Activated CD8-positive, alpha-beta memory T cell treated with anti-CD3 and anti-CD28 coated beads for 4 hours (primary cell): ENCODE results near the gene ZAP70.
"Not testable (repeated sequence)": the region's sequence is repeated elsewhere in the genome, so short reads cannot be mapped to it uniquely, and the experiment has no call there.

Experiments
- DNase-seq, 2 donors: peaks; one replicate each; pipeline ENCODE4 v3.0.0-alpha.2; 2020; ENCODE audit warnings: low read depth in 2 of 2

The ZAP70 gene

DNA sequence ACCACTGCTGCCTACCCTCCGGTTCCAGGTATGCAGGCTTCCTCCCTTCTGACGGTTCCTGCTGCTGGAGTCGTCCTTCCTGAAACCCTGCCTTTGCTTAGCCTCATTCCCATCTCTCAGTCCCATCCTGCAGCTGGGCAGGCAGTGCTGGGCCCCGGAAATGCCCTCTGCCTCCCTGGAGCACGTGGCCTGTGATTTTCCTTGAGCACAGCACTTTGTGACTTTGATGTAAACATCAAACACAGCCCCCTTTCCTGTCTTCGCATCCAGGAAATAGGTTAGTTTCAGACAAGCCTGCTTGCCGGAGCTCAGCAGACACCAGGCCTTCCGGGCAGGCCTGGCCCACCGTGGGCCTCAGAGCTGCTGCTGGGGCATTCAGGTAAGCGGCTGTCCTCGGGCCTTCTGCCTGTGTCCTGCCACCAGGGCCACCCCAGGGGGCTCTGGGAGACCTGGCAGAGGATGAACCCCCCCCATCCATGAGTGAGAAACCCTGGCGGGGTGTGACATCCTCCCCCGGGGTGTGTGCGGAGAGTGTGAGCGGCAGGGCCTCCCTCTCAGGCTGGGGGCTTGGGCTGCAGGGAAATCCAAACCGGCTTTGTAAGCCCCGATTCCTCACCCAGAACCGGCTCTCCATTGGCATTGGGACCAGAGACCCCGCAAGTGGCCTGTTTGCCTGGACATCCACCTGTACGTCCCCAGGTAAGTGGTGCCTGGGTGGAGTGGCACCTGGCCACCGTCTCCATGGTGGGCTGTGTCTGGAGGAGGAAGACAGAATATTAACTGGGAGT lies at the start of gene ZAP70:
Gene ZAP70 (plus strand): TSS at position 281 of the 788 bp plus-strand sequence. CDS start 10,461 bp downstream, outside the sequence.
- peak in 1 of 2 donors; percentile 44 for DNase-seq

DNA sequence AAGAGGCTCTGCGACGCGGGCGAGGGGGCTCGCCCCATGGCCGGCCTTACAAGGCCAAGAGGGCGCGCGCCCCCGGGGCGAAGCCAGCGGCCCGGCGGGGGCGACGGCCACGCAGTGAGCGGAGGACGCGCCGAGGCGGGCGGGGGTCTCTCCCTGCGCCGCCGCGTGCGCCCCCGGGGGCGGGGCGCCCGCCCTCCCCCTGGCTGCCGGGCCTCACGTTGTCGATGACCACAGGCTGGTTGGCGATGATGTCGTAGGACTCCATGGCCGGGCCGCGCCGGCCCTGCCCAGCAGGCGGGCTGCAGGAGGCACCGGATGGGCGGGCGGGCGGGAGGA lies 49.8 kb upstream of the ZAP70 start:
- no peak for DNase-seq

DNA sequence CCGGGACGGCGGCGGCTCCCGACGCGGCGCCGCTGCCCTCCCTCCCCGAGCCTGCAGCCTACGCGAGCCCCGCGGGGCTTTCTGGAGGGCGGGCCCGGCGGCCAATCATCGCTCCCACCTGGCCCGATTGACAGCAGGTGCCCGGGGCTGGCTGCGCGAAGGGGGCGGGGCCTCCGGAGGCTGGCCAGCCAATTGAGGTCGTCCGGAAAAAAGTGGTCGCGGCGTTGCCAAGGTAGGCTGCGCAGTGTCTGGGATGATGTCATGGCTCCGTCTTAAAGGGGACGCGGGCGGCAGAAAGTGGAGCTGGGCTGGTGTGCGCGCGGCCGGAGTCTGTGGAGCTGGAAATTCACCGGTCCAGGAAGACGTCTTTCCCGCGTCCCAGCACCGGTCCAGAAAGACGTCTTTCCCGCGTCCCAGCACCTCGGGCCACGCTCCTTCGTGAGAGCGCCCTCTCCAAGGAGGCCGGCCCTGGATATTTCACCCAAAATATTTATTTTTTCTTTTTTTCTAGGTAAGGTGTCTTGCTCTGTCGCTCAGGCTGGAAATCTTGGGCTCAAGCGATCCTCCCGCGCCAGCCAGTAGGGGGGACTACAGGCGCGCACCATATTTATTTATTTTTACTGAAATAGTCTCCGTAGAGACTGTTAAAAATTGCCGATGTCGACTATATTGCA lies 49.3 kb upstream of the ZAP70 start, which contains the start of gene ACTR1B:
Gene ACTR1B (minus strand): TSS at position 83 of the 674 bp plus-strand sequence. CDS start 154 bp downstream, outside the sequence.
- peak; percentile 91 to 96 for DNase-seq

DNA sequence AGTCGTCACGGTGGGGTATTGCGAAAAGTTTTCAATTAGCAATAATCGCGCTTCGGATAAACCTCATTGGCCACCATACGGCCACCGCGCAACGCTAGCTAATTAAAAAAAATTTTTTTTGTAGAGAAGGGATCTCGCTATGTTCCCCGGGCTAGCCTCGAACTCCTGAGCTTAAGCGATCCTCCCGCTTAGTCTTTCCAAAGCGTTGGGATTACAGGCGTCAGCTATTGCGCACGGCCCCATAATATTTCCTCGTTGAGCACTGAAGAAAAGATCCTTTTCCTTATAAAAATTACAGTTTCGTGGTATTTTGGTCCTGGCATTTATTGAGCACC lies 48.8 kb upstream of the ZAP70 start:
- DNase-seq: no peak

DNA sequence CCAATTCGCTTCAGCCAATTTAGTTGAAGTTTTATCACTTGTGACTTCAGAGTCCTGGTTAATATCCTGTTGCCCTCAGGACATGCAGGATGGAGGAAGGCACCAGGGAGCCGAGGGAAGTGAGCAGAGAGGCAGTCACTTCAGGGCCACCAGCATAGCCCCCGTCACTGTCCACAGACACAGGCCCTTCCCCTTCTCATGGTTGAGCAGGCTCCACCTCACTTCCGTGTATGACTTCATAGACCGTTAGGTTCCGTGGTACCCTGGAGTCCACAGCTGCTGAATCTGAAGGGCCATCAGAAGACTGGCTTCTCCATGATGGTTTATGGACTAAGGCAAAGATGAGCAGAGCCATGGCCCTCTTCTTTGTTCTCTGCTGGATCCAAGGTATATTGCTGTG lies 43.9 kb upstream of the ZAP70 start, which contains the start of gene C2orf92:
Gene C2orf92 (plus strand): TSS at position 266 of the 400 bp plus-strand sequence. CDS start 76 bp downstream, at position 342.
- no peak for DNase-seq

DNA sequence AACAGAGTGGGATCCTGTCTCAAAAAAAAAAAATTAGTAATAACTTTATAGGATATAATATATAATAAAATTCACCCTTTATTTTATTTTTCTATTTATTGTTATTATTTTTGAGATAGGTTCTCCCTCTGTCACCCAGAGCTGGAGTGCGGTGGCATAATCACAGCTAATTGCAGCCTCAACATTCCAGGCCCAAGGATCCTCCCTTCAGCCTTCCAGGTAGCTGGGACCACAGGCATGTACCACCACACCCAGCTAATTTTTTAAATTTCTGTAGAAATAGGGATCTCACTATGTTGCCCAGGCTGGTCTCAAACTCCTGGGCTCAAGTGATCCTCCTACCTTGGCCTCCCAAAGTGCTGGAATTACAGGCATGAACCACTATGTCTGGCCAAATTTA lies 42.9 kb upstream of the ZAP70 start:
- DNase-seq: no peak

DNA sequence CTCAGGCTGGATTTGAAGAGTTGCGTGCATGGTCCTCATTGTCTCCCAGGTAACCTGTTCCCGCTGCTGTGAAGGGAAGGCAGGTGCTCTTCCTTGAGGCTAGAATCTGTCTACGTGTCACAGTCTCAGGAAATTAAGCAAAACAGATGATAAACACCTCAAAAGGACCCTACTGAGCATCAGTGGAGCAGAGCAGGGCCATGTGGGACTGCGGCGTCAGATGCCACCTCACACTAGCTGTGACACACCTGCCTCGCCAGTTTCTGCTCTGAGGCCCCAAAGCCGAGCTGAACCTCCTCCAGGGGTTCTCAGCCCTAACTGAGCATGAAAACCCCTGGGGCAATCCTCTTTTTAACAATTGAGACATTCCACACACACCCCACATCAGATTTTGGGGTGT lies 41.9 kb upstream of the ZAP70 start:
- DNase-seq: no peak

DNA sequence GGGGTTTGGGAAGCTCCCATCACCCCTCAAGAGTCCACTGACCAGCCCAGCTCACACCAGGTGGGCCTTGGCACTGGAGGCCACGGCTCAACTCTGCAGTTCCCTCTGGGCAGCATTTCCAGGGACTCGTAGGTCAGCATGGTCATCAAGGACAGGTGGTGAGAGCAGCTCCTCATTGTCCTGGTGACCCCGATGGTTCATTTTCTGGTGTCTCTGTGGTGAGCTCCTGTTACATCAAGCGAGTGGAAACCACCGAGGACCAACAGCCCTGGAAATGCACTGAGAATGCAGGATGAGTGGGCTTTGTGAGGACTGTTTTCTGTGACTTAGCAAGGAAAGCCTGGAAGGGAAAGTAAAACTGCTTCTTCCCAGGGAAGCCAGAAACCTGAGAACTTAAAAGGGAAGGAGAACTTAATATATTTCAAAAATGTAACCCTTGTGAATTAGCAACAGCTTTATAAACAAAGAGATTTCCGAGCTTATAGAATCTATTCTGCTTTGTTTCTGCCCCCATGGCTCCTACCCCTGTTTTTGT lies 40.7 kb upstream of the ZAP70 start:
- DNase-seq: not testable (repeated sequence)

DNA sequence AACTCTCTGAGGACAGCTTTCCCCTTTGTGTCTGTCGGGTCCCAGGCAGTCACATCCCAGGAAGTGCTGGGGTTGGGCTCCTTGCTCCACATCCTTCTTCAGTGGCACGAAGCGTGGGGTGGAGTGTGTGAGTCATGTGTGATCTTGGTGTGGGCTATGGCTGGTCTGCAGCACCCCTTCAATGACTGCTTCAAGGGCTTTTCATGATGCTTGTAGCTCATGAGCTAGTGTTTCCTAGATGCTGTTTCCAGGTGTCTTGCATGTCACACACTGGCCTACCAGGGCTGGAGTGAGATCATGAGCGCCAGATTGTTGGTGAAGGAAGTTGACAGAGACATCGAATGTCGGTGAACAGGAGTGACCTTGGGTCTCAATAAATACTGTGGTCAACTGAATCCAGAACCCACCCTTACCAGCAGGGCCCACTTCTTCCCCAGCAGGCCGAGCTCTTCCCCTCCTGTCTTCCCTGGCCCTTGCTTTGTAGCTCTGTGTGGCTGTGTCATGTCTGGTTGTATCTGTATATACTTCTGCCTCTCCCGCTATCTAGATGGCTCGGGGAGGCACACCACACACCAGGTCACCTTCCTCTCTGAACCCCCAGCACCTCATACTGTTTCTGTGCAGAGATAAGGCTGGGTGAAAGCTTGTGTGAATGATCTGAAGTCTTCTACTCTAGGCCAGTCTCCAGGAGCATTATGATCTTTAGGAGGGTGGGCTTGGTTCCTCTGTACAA lies 40.0 kb upstream of the ZAP70 start:
- DNase-seq: no peak

DNA sequence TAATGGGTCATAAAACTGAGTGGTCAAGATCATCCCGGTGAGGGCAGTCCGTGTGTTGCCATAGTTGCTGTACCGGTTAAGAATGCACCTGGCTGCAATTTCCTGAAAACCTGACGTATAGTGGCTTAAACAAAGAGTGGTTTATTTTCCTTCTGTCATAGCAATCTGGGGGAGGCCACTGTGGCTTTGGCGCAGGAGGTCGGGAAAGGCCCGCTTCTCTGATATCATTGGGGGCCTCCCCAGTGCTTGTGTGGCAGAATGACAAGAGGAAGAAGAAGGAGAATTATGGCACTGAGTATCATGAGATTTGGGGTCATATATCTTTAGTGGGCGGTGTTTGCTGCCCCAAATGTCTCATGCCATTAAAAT lies 39.5 kb upstream of the ZAP70 start:
- no peak for DNase-seq

DNA sequence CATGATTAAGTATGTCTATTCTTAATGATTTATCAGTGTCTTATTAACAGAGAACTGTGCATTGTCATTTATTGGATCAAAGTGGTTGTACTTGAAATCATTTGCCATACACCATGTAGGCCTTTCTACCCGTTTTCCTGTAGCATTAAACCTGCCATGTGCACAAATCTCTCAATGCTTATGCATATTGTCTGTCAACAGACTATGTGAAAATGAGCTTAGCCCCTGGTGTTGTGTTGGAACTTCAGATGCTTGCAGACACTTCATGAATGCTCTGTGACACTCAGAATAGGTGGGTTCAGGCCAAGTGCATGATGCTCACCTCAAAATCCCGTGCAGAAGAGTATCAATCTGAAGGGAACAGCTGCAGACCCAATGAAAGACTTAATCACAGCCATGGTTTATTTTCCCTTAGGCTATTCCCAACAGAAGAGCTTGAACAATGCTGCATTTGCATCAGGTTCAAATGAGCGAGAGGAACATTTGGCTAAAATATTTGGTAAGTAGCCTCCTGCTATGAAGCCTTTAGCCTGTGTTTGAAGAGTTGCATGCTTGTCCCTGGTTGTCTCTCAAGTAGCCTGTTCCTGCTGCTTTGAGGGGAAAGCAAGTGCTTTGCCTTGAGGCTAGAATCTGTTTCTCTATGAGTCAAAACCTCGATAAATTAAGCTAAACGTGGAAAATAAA lies 37.8 kb upstream of the ZAP70 start:
- DNase-seq: no peak

DNA sequence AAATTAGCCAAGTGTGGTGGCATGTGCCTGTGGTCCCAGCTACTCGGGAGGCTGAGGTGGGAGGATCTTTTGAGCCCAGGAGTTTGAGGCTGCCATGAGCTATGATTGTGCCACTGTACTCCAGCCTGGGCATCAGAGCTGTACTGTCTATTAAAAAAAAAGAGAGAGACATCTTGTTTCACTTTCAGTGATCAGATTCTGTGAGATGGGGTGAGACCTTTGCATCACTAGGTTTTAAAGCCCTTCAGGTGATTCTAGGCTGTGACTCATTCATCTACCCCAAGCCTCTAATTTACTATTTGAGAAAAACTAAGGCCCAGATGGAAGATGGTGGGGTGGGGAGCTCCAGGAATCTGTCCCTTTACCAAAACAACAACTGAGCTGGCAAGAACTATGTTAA lies 36.8 kb upstream of the ZAP70 start:
- no peak for DNase-seq

DNA sequence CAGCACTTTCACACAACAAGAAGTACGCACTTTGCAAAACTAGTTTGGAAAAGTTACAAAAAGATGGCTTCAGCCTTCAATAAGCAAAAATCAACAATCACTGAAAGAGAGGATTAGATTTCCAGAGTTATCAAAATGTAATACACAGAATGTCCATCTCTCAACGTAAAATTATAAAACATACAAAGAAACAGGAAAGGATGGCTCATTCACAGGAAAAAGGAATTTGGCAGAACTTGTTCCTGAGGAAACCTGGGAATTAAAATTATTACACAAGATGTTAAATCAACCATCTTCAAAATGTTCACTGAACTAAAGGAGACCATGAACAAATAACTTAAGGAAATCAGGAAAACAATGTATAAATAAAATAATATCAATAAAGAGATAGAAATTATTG lies 35.9 kb upstream of the ZAP70 start:
- no peak for DNase-seq

DNA sequence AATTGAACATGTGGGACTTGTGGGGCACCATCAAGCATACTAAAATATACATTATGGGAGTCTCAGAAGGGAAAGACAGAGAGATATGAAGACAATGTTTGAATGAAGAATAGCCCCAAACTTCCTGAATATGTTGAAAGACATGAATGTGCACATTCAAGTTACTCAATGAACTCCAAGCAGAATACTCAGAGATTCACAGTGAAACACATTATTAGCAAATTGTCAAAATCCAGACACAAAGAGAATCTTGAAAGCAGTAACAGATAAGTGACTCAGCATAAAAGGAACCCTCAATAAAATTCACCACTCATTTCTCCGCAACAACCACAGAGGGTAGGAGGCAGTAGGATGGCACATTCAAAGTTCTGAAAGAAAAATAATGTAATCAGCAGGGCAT lies 35.1 kb upstream of the ZAP70 start:
- DNase-seq: no peak

DNA sequence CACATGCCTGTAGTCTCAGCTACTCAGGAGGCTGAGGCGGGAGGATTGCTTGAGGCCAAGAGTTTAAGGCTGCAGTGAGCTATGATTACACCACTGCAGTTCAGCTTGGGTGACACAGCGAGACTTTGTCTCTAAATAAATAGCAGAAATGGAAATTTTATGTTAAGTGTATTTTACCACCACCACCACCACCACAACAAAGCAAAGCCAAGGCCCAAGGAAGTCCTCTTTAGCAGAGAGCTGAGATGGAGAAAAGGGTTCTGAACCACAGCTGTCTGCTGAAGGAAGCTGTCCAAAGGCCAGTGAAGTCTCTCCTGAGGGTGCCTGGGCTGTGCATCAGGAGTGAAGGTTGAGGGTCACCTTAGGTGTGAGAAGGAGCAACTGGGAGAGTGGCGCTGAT lies 26.1 kb upstream of the ZAP70 start:
- DNase-seq: not testable (repeated sequence)

DNA sequence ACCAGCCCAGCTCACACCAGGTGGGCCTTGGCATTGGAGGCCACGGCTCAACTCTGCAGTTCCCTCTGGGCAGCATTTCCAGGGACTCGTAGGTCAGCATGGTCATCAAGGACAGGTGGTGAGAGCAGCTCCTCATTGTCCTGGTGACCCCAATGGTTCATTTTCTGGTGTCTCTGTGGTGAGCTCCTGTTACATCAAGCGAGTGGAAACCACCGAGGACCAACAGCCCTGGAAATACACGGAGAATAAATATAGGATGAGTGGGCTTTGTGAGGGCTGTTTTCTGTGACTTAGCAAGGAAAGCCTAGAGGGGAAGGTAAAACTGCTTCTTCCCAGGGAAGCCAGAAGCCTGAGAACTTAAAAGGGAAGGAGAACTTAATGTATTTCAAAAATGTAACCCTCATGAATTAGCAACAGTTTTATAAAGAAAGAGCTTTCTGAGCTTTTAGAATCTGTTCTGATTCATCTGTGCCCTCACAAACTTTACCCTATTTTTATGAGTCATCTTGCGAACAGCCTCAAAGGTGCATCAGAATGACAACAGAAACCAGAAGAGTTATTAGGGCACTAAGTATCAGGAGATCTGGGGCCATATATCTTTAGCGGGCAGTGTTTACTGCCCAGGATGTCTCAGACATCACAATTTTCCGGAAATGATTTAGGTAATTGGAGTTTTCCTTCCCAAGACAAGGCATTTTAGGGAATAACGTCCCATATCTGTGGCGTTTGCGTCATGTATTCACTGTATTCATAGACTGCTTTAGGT lies 25.1 kb upstream of the ZAP70 start:
- DNase-seq: no peak

DNA sequence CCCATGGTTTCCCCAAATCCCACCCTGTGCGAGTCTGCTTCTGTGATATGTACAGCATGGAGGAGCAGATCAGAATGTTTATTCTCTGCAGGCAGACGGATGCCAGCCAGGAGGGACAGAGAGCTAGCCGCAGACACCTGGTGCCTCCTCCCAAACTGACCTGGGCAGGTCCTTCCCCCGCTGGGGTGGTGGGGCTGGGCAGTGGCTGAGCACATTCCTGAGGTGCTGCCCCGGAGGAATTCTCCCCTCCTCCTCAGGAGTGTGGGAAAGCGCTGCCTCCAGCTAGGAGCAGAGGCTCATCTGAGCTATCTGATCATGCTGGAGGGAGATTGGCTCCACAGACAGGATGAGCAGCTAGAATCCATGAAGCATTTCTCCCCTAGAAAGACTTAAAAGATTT lies 22.2 kb upstream of the ZAP70 start:
- no peak for DNase-seq

DNA sequence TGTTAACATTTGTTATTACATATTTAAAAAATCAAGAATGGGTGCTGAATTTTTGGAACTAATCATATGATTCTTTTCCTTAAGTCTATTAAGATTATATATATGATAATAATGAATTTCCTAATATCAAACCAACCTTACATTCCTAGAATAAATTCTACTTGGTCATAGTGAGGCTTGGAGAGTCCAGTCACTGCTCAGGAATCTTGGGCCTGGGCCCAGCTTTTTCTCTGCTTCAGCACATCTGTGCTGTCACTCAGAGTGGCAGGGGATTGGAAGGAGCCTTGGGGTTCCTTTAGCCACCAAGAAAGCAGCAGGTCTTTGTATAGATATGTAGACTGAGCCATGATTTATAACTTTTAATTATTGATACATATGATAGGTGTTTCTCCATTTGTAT lies 19.9 kb upstream of the ZAP70 start:
- DNase-seq: no peak

DNA sequence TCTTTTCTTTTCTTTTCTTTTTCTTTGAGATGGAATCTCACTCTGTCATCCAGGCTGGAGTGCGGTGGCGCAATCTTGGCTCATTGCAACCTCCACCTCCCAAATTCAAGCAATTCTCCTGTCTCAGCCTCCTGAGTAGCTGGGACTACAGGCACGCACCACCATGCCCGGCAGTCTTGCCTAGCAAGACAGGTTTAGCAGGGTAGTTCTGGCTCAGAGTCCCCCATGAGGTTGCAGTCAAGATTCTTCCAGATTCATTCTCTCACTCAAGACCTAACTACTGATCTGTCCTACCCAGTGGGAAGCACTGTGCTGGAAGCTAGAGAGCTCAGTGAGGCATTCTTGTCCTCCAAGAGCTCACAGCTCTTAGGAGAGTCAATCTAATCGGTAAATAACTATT lies 17.6 kb upstream of the ZAP70 start:
- DNase-seq: no peak

DNA sequence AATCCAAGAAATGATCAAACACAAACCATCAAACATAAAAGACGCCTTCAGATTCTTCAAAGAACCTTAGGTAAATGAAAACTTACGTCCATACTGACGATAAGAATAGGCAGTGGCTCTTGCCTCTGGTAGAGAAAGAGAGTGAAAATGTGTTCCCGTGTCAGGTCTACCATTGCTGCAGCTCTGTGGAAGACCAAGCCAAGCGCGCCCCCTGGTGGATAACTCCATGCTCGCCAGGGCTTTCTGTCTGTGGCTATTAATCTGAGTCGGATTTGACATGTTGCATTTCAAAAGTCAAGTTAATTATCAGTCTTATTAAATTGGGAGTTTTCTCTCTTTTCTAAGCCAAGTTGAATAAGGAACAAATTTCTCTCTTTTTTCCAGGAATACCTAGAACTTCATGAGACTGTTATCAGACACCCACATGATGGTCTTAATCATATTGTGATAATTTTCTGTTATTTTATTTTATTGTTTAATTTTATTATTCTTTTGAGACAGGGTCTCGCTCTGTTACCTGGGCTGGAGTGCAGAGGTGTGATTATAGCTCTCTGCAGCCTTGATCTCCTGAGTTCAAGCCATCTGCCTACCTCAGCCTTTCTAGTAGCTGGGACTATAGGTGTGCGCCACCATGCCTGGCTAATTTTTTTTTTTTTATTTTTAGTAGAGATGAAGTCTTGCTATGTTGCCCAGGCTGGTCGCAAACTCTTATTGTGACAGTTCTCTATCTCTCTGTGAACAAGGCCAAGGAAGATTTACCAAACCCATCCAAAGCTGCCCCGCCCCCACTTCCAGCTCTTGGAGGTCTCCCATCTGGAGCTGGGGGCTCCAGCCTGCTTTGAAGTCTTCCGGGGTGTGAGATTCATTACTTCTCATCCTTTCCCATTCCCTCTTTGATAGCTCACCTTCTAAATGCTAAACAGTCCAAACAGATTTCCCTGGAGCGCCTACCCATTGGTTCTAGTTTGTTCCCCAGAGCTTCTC lies 15.8 kb upstream of the ZAP70 start:
- DNase-seq: peak; percentile 82 to 90
